GM21367 (cell line): ENCODE data around the gene MKI67.

ENCODE experiments used
- ATAC-seq: cut with Tn5 transposase; IDR thresholded peaks from one replicate; pipeline ENCODE4 v1.9.1; 2021; ENCODE audit not compliant: unreplicated experiment

The MKI67 gene

DNA sequence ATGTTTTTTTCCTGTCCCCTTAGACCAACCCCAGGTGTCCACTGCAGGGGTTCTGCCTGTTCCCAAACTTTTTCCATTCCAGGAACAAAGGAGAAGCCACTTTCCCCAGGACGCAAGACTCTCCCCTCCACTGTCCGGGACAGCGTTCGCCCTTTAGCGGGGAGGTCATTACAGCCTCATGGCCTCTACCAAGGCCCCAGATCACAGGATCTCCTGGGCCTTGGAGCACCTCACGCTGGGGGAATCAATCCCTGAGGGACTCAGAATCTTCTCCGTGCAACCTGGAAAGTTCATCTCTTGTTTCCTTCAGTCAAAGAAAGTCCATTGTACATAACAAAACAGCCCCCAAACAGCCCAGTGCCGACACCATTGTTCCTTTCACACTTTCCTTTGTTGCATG, 41.2 kb downstream of the MKI67 start:
- no peak for ATAC-seq

DNA sequence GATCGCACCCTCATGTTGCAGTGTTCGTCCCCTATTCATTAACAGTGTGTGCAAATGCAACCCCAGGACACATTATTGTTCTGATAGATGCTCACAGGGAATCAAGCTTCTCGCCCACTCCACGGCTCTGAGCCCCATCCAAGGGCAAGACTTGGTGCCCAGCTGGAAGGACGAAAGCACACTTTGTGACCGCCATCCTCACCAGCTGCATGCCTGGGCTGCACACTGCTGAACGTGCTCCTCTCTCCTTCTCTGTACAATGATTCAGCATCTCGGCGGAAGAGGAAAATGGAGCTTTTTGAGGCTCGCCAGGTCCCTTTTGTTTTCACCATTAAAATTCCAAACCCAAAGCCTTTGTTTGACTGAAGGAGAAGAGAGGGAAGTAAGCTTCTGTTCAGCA, 41.9 kb downstream of the MKI67 start:
- ATAC-seq, result no peak

GRCh38 chr10:128083191-128083895, 42.9 kb downstream of the MKI67 start:
- no peak for ATAC-seq

- ATAC-seq, result no peak
Measured at GRCh38 chr10:128081720-128082119, 44.5 kb downstream of the MKI67 start.

- ATAC-seq, result no peak
Measured at GRCh38 chr10:128081222-128081621, 45.0 kb downstream of the MKI67 start.

- ATAC-seq, result no peak
Measured at GRCh38 chr10:128080641-128081040, 45.6 kb downstream of the MKI67 start.

DNA sequence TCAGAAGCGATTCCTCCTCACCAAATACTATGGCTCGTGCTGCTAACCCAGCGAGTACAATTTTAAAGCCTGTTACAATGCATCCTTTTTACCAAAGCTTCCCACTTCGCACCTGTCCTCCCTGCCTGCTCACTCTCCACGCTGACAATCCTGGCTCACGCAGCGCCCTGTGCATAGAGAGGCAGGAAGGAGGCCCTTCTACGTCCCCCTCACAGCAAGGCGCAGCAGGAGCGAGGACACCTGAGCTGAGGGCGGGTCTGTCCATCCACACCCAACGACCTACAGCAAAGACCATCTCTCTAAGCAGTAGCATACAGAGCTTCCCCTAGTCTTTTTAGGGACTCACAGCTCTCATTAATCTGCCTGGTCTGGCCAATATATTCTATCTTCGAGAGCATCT, 46.0 kb downstream of the MKI67 start:
- ATAC-seq, result no peak

DNA sequence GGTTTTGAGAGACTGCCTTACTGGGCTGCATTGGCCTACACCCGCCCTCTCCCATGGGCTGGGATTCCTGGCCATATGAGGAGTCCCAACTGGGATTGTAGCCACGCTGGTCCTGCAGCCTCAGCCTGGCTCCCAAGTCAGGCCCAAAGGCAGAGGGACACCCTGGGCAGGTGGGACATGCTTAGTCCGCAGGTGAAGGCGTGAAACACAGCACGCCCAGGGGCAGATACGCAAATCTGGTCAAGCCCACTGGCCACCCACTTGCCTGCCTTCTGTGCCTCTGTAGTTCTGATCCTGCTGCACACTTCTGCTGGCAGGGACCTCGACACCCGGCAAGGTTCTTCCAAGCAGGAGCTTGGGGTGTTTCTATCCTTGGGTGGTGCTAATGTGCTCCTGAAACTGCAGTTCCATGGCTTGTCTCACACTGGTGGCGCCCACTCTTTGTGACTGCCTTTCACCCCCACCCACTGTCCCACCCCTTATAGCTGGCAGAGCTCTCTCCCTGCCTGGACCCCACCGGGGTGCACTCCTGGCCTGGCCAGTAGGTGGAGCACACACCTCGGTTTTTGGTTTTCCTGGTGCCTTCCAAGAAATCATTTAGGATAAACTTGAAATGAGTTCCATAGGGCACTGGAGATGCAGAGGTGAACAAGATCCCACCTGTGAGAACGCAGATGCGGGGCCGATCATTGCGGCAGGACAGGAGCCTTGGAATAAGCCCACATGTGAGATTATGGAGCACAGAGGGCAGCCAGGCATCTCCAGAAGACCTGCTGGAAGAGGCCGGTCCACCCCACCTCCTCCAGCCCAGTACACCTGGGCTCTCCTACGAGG, 47.9 kb downstream of the MKI67 start:
- peak; percentile 71 for ATAC-seq

GRCh38 chr10:128077155-128077875, 48.9 kb downstream of the MKI67 start:
- no peak for ATAC-seq

GRCh38 chr10:128074589-128074988, 51.6 kb downstream of the MKI67 start:
- no peak for ATAC-seq

- ATAC-seq, result no peak
Measured at GRCh38 chr10:128073890-128074289, 52.3 kb downstream of the MKI67 start.

DNA sequence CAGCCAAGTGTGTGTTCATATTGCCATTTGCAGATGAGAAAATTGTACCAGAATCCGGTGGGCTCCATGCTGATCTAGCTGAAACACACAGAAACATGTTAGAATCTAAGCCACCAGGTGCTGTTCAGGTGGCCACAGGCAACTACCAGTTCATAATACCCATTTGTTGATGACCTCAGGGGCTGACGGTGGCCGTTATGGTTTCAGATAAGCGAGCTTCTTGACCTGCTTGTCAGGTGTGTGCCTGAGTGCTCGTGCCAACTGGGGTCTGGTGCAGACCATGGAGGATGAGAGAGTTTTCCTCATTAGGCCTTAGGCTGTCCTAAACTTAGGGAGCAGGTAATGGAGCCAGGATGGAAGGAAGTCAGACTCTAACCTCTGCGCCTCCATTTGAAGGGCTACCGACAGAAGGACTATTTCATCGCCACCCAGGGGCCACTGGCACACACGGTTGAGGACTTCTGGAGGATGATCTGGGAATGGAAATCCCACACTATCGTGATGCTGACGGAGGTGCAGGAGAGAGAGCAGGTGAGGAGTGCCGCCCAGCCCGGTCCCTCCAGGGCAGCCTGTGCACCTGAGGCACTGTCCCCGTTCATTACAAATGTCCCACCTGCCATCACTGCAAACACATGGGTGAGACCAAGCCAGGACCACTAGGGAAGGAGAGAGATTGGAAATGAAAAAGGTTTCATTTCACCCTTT, 53.1 kb downstream of the MKI67 start:
- ATAC-seq, result no peak

- no peak for ATAC-seq
Measured at GRCh38 chr10:128072046-128072445, 54.2 kb downstream of the MKI67 start.

DNA sequence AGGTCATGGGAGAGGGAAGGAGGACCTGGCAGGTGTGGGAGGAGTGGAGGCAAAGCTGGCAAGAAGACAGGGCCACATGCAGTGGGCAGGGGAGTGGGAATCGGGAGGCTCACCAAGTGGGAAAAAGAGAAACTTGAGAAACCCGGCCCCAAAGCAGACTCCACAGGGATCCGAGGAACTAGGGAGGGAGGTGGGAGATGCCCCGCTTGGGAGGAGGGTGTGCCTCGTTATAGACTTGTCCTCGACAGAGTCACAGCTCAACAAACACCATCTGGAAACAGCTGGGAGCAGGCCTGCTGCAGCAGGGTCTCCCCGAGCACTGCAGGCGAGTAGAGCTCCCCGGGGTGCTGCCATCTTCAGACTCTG, 54.8 kb downstream of the MKI67 start:
- no peak for ATAC-seq

DNA sequence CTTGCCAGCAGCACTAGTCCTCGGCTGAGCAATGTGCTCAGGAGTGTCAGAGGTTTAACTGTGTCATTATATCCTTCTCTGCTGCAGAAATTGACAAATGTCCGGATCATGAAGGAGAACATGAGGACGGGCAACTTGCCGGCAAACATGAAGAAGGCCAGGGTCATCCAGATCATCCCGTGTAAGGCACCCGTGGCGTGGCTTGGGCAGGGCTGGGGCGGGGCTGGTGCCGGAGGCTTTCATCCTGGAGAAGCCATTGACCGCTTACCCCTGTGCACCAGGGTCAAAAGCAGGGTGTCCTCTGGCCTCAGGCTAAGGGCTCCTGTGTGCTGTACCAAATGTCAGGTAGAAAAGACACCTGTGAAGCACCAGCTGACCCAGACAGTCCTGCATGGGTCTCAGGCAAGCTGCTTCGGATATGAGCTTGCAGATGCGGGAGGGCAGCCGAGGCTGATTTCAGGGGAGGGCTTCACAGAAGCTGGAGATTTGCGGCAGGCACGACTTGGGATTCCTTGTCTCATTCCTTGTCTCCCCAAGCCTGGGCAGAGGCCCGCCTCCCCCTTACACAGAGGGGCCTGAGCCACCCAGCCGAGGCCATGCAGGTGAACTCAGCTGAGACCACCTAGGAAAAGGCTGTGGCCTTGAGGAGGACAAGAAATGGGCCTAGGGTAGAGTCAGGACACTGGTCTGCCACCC, 55.4 kb downstream of the MKI67 start:
- ATAC-seq, result no peak

DNA sequence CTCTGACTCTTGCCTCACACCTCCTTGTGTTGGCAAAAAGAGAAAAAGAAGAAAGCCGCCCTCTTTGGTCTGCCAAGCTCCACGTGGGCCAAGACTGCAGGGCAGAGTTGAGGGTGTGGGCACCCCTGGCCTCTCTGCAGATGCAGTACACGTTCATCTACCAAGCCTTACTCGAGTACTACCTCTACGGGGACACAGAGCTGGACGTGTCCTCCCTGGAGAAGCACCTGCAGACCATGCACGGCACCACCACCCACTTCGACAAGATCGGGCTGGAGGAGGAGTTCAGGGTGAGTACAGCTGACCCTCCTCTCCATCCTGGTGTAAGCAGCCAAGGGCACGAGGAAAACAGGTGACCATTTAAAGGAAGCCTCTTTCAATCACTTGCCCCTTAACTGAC, 56.1 kb downstream of the MKI67 start:
- no peak for ATAC-seq

DNA sequence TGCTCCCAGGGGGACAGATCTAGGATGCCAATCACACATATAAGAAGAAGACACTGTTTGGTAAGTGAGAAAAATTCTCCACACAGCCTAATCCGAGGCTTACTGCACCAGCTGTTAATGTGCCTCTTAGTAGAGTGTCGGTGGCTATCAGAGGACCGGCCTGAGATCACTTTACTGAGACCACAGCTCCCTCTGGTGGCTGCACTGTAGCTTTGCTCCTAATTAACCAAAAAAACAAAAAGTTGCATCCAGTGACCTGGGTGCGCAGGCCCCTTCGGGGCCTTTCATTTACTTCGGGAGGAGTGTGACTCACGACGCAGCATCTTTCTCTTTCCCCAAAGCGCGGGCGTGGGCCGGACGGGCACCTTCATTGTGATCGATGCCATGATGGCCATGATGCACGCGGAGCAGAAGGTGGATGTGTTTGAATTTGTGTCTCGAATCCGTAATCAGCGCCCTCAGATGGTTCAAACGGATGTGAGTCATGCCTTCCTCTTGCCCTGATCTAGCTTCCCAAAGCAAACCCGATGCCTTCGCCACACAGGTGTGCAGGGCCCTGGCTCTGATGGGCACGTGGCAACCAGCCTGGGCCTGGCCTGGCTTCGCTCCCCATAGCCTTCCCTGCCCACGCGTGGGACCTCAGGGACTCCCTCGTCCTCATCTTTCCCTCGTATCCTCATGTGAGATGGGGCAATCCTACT, 56.7 kb downstream of the MKI67 start:
- ATAC-seq, result peak; percentile 50

DNA sequence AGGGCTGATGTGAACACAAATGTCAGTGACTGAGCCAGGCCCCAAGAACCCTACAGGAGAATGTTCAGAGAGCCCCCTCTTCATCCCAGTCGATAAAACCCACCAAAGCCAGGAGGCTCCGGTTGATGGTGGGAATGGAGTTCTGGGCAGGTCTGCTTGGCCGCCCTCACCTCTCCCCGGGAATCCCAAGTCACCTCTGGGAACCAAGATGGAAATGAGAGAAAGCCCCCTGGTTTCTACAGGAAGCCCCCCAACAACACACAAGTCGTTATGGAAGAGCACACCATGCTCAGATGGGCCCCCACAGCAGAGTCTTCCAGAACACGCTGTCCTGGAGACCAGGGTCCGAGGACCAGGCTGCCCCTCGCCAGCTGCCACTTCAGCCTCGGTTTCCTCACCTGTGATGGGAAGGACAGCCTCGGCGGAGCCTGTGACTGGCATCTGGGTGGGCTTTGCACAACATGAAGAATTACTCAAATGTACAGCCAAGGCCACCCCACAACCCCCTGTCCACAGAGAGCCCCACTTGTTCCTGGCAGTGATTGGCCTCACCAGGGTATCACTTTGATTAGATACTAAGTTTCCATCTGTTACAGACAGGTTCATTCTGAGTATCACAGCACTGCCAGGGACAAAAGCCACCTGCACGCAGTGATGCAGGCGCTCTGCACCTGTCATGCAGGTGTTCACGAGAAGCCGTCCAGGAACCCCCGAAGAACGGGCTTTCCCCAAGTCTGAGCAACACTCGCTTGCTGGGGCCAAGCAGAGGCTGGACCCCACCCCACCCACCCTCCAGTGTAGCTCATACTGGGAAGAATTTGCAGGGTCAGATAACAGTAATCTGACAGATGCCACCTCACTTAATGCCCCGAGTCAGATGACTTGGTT, 57.6 kb downstream of the MKI67 start:
- ATAC-seq, result peak; percentile 2
